Measurements from ENCODE around the gene MBNL1.

Gene MBNL1

DNA sequence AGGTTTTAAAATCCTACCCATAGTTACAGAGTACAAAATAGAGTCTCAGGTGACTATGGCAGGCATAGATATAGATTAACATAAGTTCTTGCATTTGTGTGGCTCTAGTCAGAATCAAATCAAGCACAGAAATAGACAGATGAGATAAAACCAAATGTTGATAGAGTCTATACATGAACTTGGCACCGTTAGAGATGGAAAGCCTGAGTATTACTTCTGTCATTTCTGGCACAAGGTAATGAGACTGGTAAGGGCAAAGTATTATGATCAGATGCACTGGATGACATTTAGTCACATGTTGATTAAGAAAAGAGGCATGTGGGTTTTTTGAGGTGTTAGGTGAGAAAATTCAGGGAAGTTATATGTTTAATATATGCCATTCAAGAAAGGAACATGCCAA lies 219.7 kb downstream of the MBNL1 start:
- DNase-seq (ENCODE audit: low read depth): no peak

DNA sequence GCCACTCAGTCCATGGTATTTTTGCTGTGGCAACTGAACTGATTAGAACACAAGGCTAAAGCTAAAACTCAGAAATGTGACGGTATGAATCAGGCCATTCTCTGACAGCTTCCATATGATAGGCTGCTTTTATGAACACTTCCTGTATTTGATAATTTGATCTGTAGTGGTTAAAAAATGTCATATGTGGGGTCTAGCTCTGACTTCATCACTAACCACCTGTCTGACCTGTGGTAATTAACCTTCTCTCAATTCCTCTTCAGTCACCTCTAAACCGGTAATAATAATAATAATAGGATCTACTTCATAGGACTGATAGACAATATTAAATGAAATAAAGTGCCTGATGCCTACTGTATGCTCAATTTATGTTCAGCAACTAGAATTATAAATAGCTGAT lies 223.2 kb downstream of the MBNL1 start:
- DNase-seq (ENCODE audit: low read depth): no peak

- DNase-seq (ENCODE audit: low read depth): no peak
These were observed 227.6 kb downstream of the MBNL1 start for GRCh38 chr3:152496286-152496685.

DNA sequence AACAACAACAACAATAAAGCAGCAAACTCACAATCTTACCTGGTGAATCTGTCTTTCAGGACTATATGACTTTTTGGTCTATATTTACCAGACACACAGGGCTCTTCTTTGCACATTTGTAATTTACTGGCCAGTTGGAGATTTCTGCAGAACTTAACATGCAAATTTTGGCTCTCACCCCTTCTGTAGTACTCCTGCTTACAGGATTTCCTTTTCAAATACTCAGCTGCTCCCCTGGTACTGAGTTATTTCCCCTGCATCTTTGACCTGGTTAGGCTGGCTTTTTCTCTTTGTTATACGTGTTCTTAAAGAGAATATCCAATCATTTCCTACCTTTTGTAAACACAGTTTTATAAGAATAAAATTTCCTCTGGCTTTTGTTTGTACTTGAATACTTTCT lies 228.0 kb downstream of the MBNL1 start:
- DNase-seq (ENCODE audit: low read depth): no peak

- DNase-seq (ENCODE audit: low read depth): no peak
These were observed 228.7 kb downstream of the MBNL1 start for GRCh38 chr3:152497457-152497856.

DNA sequence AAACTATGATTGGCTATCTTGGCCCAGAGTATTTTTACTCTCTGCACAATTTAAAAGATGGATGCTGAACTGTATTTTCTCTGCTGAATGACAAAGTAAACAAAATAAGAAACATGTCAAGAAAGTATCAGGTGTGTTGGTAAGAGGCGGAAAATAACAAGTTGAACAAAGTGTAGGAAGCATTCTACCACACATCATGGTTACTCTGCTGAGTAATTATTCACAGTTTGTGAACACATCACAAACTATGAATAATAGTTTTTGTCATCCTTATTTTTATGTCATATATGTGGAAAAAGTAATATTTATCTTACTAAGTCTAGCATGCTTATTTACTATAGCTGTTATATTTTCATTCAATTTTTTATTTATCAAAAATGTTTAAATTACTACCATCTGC lies 229.2 kb downstream of the MBNL1 start:
- DNase-seq (ENCODE audit: low read depth): no peak

- no peak for DNase-seq (ENCODE audit: low read depth)
These were observed 231.2 kb downstream of the MBNL1 start for GRCh38 chr3:152499791-152500385.

- no peak for DNase-seq (ENCODE audit: low read depth)
These were observed 237.2 kb downstream of the MBNL1 start for GRCh38 chr3:152505926-152506325.

GRCh38 chr3:152508705-152509104 lies 240.0 kb downstream of the MBNL1 start:
- DNase-seq (ENCODE audit: low read depth): peak; percentile 40

DNA sequence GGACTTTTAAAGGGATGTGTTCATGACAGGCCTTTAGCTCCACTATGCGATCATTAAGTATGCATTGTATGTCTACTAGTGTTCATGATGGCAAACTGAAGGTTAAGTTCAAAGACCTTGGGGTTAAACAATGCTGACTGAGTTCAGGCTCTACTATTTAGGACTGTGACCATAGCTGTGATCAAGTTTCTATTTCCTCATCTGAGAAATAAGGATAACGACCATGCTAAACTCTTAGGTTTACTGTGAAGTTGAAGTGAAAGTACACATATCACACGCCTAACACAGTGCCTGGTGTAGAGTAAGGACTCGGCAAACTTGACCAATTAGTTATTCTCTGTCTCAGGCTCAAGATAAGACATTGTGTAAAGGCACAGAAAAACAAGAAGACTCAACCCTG lies 243.2 kb downstream of the MBNL1 start:
- DNase-seq (ENCODE audit: low read depth): no peak

DNA sequence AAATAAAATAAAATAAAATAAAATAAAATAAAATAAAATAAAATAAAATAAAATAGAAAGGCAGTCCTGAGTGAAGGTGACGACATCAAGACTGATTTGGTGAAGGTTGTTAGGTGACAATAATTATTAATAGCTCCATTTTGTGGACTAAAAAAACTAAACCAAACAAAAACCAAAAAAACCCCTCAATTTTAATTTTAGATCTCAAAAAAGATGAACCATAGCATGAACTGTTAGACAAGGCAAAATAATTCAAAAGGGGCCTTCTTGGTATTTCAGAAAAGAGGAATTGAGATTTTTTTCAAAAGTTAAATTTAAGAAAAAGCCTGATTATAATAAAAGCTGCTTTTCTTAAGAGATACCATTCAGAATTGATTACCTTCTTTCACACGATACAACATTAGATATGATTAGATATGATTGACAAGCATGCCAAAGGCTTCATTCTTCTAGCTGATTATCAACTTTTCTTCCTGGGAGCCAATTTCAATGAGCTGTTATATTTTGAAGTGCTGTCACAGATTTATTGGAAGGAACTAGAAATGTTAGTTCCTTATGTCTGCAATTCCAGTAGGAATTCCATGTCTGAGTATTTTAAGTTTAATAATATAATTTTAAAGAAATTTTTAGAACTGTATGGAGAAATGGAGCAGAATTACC lies 244.7 kb downstream of the MBNL1 start:
- DNase-seq (ENCODE audit: low read depth): no peak
